Activated CD4-positive, alpha-beta T cell treated with anti-CD3 and anti-CD28 coated beads, Interleukin-2, amount 50 U/mL, for 24 hours (primary cell): Measurements from ENCODE around the gene FASTK.
A peak's percentile ranks its signal among the peaks of the same experiment; 100 is the strongest.

ENCODE experiments used
- DNase-seq, 2 donors: peaks; one replicate each; pipeline ENCODE4 v3.0.0-alpha.2; 2020; ENCODE audit warnings: low read depth in 1 of 2, low spot score in 1 of 2

The FASTK gene

DNA sequence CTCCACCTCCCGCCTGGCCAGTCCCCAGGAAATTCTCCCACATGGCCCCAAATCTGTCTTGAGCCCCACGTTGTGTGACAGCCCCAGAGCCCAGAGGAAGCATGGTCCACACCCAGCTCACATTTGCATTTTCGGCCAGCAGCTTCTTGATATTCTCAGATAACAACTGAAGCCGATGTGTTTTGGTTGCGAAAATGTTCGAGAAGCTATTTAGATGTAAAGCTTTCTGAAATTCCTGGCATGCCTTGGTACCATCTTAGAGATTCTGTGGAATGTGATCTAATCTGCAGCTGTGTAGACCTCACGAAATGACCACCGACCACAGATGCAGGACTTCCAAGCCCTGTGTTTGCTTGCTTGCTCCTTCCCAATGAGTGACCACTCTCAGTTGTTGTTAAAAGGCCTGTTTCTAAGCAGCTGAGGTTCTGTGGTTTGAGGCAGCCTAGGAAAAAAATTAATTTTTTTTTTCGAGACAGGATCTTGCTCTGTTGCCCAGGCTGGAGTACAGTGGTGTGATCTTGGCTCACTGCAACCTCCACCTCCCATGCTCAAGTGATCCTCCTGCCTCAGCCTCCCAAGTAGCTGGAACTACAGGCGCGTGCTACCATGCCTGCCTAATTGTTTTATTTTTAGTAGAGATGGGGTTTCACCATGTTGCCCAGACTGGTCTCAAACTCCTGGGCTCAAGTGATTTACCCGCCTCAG, 12.4 kb downstream of the FASTK start:
- no peak for DNase-seq

DNA sequence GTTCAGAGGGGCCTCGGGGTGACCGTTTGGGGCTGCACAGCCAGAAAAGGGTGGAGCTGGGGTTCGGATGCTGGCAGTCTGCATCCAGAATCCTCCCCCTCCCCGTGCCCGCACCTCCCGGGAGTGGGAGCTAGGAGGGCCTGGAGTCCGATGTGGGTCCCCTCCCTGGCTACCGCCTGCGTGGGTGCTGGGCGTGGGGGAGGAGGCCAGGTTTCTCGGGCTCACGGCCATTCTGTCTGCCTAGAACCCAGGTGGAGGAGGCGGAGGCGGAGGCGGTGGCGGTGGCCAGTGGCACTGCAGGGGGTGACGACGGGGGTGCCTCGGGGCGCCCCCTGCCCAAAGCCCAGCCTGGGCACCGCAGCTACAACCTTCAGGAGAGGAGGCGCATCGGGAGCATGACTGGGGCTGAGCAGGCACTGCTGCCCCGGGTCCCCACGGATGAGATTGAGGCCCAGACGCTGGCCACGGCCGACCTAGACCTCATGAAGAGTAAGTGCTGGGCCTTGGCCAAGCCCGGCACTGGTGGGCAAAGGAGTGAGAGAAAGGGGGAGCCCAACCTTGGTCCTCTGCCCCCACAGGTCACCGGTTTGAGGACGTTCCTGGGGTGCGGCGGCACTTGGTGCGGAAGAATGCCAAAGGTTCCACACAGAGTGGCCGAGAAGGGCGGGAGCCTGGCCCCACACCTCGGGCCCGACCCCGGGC, 14.2 kb downstream of the FASTK start:
- DNase-seq, result no peak

DNA sequence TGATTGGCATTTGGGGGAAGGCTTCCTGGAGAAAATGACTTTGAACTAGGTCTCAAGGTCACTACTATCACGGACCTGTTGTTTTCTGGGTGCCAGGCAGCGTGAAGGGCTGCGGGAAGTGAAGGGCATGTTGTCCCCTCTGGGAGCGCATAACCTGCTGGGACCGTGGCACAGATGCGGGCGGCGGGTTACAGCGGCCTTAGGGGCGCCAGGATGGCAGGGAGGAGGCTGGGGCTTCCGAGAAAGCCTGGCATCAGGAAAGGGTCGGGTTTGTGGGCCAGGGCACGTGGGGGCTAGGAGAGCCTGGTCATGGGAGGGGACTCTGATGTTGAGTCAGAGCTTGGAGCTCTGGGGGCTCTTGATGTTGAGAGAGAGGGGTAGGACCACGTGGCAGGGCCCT, 15.1 kb downstream of the FASTK start:
- DNase-seq, result no peak

- no peak for DNase-seq
These were observed 15.6 kb downstream of the FASTK start for GRCh38 chr7:151064993-151065392.

DNA sequence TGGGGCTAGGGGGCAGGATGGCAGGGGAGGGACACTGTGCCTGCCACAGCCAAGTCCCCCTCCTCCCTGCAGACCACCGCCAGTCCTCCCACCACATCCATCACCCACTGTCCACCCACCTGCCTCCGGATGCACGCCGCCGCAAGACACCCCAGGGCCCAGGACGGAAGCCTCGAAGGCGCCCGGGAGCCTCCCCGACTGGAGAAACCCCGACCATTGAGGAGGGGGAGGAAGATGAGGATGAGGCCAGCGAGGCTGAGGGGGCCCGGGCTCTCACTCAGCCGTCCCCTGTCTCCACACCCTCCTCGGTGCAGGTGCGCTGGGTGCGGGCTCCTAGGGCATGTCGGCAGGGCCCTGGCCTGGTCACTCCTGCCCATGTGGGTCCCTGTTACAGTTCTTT, 16.2 kb downstream of the FASTK start:
- DNase-seq, result no peak

DNA sequence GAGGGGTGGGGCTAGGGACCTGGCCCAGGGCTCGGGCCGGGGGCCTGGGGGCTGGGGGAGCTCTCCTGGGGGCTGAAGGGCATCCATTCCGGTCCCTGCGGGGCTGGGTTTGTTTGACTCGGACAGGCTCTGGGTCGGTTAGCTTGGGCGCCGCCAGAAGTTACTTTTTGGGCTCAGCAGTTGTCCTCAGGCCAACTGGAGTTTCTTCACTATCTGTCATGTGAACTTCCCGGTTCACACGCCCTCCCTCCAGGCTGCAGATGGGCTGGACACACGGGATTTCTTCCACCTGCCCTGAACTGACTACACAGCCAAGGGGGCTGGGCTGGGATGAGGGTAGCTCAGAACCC, 17.4 kb downstream of the FASTK start:
- no peak for DNase-seq

GRCh38 chr7:151062399-151063211, 18.0 kb downstream of the FASTK start:
- no peak for DNase-seq

- no peak for DNase-seq
These were observed 18.6 kb downstream of the FASTK start for GRCh38 chr7:151062111-151062398.

DNA sequence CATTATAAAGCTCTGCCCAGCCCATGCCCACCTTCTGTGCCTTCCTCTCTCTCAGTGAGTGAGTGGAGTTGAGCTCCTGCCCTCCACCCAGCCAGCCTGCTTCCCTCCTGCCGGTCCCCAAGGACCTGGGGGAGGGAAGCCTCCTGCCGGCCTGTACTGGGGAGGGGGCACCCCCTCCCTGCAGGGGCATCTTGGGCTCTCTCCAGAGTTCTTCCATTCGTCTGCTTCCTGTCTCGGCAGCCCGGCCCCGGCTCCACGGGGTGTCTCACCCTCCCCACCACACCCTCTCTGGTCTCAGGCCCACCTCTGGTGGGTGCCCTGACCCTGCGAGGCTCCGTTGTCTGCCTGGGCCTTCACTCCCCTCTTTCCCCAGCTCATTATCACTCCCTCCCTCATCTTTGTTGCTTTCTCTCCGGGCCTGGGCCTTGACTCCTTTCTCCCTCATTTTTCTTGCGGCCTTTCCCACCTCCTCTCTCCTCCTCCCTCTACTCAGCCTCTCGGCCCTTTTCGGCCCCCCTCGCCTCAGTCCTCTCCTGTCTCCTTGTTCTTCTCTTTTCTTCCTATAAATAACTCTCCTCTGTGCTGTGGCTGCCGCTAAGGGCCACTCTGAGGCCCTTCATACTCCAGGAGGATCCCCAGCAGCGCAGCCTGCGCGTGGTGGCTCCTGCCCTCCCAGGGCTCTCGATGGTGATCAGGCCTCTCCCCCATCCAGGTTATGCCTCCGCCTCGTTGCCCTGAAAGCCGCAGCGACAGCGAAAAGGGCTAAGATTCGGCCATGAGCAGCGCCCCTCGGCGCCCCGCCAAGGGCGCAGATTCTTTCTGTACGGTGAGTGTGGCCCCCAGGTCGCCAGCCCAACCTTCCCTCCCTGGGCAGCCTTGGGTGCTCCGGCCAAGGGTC, 19.1 kb downstream of the FASTK start:
- no peak for DNase-seq

DNA sequence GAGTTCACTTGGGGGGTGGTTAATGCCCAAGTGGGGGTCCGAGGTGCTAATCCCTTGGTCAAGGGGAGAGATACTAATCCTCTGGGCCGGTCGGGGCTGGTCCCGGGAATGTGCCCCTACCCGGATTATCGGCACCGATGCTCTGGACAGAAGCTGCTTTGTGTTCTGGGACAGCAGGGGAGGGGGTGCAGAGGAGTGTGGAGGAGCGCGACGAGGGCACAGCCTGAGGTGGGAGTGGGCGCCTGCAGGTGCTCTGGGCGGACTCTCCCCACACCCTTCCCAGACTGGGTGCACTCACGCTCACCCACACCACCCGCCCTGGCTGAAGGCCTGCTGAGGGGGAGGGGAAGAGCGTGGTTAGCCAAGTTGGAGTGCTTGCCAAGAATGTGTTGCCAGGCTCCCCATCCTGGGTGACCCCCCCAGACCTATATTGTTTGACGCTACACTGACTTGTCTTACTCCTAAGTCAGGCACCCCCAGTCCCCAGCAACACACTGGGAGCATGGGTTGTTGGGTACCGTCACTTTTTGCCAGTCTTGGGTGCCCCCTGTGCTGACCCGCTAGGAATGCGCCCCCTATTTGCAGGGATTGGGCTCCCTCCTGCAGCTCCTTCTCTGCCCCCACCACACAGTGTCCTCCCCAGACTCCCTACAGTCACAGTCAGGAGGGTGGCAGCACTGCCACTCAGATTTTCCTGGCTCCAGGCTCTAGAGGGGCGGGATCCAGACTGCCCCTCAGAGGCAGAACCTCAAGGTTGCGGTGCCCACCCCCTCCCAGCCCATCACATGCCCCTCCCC, 20.0 kb downstream of the FASTK start:
- no peak for DNase-seq

- DNase-seq, result no peak
These were observed 20.5 kb downstream of the FASTK start for GRCh38 chr7:151060113-151060415.

DNA sequence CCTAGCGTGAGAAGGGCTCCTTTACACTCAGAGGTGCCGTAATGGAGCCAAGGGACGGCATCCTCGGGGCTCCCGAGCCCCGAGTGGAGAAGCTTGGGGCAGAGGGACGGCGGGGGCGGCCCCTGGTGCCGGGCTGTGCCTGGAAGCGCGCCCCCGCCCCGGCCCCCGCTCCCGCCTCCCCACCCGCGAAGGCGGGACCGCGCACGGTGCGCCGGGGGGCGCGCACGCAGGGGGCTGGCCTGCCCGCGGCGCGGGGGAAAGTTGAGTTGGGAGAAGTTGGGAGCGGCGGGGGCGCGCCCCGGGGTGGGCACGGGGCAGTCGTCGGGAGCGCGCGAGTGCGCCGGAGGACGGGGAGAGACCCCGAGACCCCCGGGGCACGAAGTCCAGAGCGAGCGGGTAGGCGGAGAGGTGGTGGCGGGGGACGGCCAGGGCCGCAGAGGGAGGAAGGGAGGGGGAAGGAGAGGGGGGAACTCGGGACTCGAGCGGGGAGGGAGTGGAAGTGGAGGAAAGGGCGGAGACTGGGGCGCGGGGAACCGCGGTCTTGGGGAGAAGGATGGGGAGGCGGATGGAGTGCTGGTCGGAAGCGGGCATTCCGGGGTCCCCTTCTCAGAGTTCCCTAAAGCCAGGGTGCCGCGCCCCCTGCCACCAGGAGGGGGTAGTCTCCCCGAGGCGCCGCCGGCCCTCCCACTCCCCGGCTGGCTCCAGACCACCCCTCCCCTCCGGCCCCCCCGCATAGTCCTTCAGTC, 21.1 kb downstream of the FASTK start, which contains the start of gene SLC4A2:
Gene SLC4A2, plus strand, starts transcription at position 223 of the 746 bp plus-strand sequence. CDS start 2,399 bp downstream, outside the sequence.
- peak; percentile 44 to 47 for DNase-seq

- DNase-seq, result peak in 1 of 2 donors; percentile 16
These were observed 21.7 kb downstream of the FASTK start for GRCh38 chr7:151058781-151059366.

DNA sequence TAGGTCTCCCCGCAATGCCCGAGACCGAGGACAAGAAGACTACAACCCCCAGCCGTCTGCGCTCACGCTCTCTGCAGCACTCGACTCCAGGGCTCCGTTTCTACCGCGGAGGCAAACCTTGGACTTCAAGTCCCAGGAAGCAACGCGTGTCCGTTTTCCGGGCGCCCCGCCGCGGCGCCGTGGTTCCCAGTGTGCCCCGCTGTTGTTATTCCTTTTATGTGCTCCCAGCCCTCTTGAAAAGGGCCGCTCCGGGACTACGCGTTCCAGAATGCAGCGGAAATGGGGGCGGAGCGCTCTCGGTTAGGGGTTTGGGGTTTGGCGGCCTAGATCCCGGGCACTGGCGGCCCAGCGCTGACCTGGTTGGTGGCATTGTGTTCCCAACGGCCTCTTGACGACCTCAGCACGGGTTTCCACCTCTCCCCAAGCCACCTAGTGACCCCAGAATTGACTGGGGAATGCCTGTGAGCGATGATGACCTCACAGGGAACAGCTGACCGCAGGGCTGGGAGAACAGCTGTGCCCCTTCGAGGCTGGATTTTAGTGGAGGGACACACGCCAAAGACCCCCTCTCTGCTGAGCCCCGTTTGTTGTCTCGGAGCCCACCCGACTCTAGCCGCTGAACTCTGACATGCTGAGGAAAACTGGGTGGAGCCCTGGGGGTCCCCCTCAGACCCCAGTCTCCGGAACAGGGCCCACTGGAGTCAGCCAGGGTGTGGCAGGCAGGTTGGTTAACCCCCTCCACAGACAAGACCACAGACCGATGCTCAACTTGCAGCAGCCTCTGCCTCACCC, 22.4 kb downstream of the FASTK start:
- DNase-seq, result peak; percentile 88 to 98

DNA sequence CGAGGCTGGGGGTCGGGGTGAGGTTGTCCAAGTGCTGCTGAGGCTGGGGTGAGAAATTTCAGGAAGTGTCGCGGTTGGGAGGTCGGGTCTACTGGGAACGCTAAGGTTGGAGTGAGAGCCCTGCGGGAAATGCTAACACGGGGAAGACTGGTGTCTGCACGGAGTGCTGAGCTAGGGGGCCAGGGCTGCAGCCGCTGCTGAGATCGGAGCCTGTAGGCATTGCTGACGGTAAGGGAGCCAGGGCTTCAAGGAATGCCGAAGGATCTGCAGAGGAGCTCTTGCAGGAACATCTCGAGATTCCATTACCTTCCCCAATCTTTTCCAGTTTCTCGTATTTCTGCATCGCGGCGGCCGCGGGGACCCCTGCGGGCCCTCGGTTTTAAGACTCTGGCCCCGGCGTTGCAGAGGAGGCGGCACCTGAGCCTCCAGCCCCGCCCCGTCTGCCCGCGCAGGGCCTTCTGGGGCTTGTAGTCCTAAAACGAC, 23.1 kb downstream of the FASTK start, which contains the start of gene CDK5:
Gene CDK5, minus strand, starts transcription at position 392 of the 483 bp plus-strand sequence. Its CDS starts 49 bp downstream, at position 343.
- no peak for DNase-seq

GRCh38 chr7:151056666-151057505, 23.7 kb downstream of the FASTK start:
- DNase-seq, result no peak

DNA sequence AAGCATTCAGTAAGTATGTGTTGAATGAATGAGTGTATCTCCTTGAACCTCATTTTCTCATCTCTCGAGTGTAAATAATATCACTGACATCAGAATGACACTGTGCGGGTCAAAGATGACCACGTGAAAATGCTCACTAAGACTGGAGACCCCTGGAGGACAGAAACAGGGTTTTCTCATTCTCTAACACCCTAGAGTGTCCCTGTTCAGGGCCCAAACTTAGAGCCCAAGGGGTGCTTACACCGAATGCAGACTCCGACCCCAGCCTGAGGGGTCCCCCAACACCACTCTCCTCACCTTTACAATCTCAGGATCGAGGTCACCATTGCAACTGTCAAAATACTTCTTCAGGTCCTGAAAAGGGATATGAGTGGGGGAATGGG, 24.3 kb downstream of the FASTK start:
- DNase-seq, result no peak
